PC-3 (cell line): ENCODE results near the gene TMEM215. TPM values are rescaled to one million over a fixed set of nuclear protein-coding genes. Genes with fewer than 3 reads are reported as not detected.

Experiments
- ATAC-seq: fragments of 200-7000 bp; cut with Tn5 transposase; 2 replicates; pipeline ENCODE4 v1.9.1; 2020; ENCODE audit warnings: mild to moderate bottlenecking, moderate library complexity
- BruUV-seq: library from RNA; stranded (reverse); fragments of 400-500 nt; replicated peaks from 2 replicates; lab custom pipeline; 2021; lab: Mats Ljungman, UMichigan
- CTCF ChIA-PET: fragments of 300-600 bp; sonication (Branson Sonifier 250); formaldehyde crosslinking; loops from one replicate; lab custom pipeline; 2022; ENCODE audit warnings: antibody characterized with exemption; lab: Charles Lee
- POLR2A ChIA-PET: fragments of 300-600 bp; sonication (Branson Sonifier 250); formaldehyde crosslinking; loops from one replicate; lab custom pipeline; 2022; ENCODE audit warnings: antibody characterized with exemption; ENCODE audit not compliant: unreplicated experiment; lab: Charles Lee
- DNase-seq: peaks from one replicate; pipeline ENCODE4 v3.0.0-alpha.2; 2015
- H2AFZ ChIP-seq: fragments of 300-600 bp; sonication (generic); 2 replicates; pipeline ENCODE4 v1.6.0; 2016; ENCODE audit warnings: antibody characterized with exemption, low read length
- H3F3A ChIP-seq: fragments of 300-600 bp; sonication (generic); one replicate; pipeline ENCODE4 v1.6.0; 2017; ENCODE audit warnings: antibody characterized with exemption, low read length, control low read depth, mild to moderate bottlenecking; ENCODE audit not compliant: unreplicated experiment
- H3K27ac ChIP-seq: fragments of 300-600 bp; sonication (generic); 2 replicates; pipeline ENCODE4 v1.5.1; 2016; ENCODE audit warnings: mild to moderate bottlenecking, low read length
- H3K27me3 ChIP-seq: fragments of 300-600 bp; sonication (generic); 2 replicates; pipeline ENCODE4 v1.6.1; 2016; ENCODE audit warnings: low read length, mixed read lengths
- H3K36me3 ChIP-seq: fragments of 300-600 bp; sonication (generic); 2 replicates; pipeline ENCODE4 v1.6.1; 2016; ENCODE audit warnings: low read depth, mixed run types, low read length, mixed read lengths
- H3K4me1 ChIP-seq: fragments of 300-600 bp; sonication (generic); 2 replicates; pipeline ENCODE4 v1.5.1; 2016; ENCODE audit warnings: low read length; ENCODE audit not compliant: insufficient read depth
- H3K4me2 ChIP-seq: fragments of 300-600 bp; sonication (generic); 2 replicates; pipeline ENCODE4 v1.6.0; 2016; ENCODE audit warnings: low read length
- H3K4me3 ChIP-seq: fragments of 300-600 bp; sonication (generic); 2 replicates; pipeline ENCODE4 v1.5.1; 2016; ENCODE audit warnings: mild to moderate bottlenecking, low read length, mixed read lengths
- H3K79me2 ChIP-seq: fragments of 300-600 bp; sonication (generic); 2 replicates; pipeline ENCODE4 v1.6.1; 2017; ENCODE audit warnings: low read length, mixed read lengths
- H3K9ac ChIP-seq: fragments of 300-600 bp; sonication (generic); 2 replicates; pipeline ENCODE4 v1.6.0; 2016; ENCODE audit warnings: mild to moderate bottlenecking, low read length
- H3K9me2 ChIP-seq: fragments of 300-600 bp; sonication (generic); replicated peaks from 2 replicates; pipeline ENCODE4 v1.6.1; 2016; ENCODE audit warnings: mixed run types, low read length, mixed read lengths
- H3K9me3 ChIP-seq: fragments of 300-600 bp; sonication (generic); 2 replicates; pipeline ENCODE4 v1.6.1; 2016; ENCODE audit warnings: low read length, mixed read lengths
- H4K20me1 ChIP-seq: fragments of 300-600 bp; sonication (generic); 2 replicates; pipeline ENCODE4 v1.6.1; 2016; ENCODE audit warnings: low read length, mixed read lengths
- CTCF ChIP-seq: fragments of 300-600 bp; sonication (generic); conservative IDR thresholded peaks from 2 replicates; pipeline ENCODE4 v1.5.1; 2017; ENCODE audit warnings: antibody characterized with exemption, low read depth, mild to moderate bottlenecking, low read length
- EZH2 ChIP-seq: fragments of 300-600 bp; sonication (generic); IDR thresholded peaks from one replicate; pipeline ENCODE4 v1.6.1; 2017; ENCODE audit warnings: antibody characterized with exemption, mild to moderate bottlenecking, low read length; ENCODE audit not compliant: unreplicated experiment
- EZH2phosphoT487 ChIP-seq: fragments of 300-600 bp; sonication (generic); IDR thresholded peaks from 2 replicates; pipeline ENCODE4 v1.6.1; 2018; ENCODE audit warnings: mild to moderate bottlenecking, antibody characterized with exemption, low read length, borderline replicate concordance
- intact Hi-C: fragments of 100-400 bp; cut with micrococcal nuclease; formaldehyde crosslinking; loops from 2 replicates; pipeline ENCODE4 v1.9.0; 2023
- total RNA-seq: library from RNA; depleted of rRNA; stranded (reverse); fragments of >200 nt; gene quantifications from 2 replicates; pipeline ENCODE4 v1.2.3, GENCODE V29; 2014

The TMEM215 gene
- total RNA-seq, 1 experiment from 2014 or later: not detected

- no peak overlapping the region for H3K4me3 ChIP-seq
- H3K27ac ChIP-seq: no peak overlapping the region
- H3K79me2 ChIP-seq: no peaks in the 10 kb centered on the region
- no peaks in the 10 kb centered on the region for H3K36me3 ChIP-seq
- no peaks in the 10 kb centered on the region for H3K9me3 ChIP-seq
- no peak overlapping the region for H3K4me2 ChIP-seq
- no peak overlapping the region for H2AFZ ChIP-seq
- no peaks in the 10 kb centered on the region for H4K20me1 ChIP-seq
- ChIA-PET POLR2A (no interaction called here), CTCF (no interaction called here)
- ATAC-seq: no peak
- intact Hi-C loops: no loop called here
- H3K9me2 ChIP-seq: no peaks in the 10 kb centered on the region
- H3K4me1 ChIP-seq: no peaks in the 10 kb centered on the region
- BruUV-seq: no TSS peak
- TF ChIP-seq EZH2phosphoT487 (no peak), EZH2 (no peak), CTCF (no peak)
- no peak overlapping the region for H3K9ac ChIP-seq
- DNase-seq: no peak
- H3F3A ChIP-seq: no peaks in the 10 kb centered on the region
- peaks cover 30% of the 10 kb centered on the region for H3K27me3 ChIP-seq
Measured at GRCh38 chr9:32811246-32811645, 27.9 kb downstream of the TMEM215 start.

- ChIA-PET POLR2A (no interaction called here), CTCF (no interaction called here)
- H3K27ac ChIP-seq: no peak overlapping the region
- TF ChIP-seq EZH2: no peak
- no peak for TF ChIP-seq EZH2phosphoT487
- no peak for TF ChIP-seq CTCF
- no peaks in the 10 kb centered on the region for H3F3A ChIP-seq
- H3K79me2 ChIP-seq: no peaks in the 10 kb centered on the region
- no peak overlapping the region for H3K4me3 ChIP-seq
- no peaks in the 10 kb centered on the region for H3K36me3 ChIP-seq
- H3K4me2 ChIP-seq: no peak overlapping the region
- no peak overlapping the region for H3K9ac ChIP-seq
- no peaks in the 10 kb centered on the region for H3K9me3 ChIP-seq
- no TSS peak for BruUV-seq
- ATAC-seq (no peak), DNase-seq (no peak)
- H3K4me1 ChIP-seq: no peaks in the 10 kb centered on the region
- H3K27me3 ChIP-seq: peaks cover 89% of the 10 kb centered on the region
- no peak overlapping the region for H2AFZ ChIP-seq
- H4K20me1 ChIP-seq: no peaks in the 10 kb centered on the region
- no peaks in the 10 kb centered on the region for H3K9me2 ChIP-seq
- intact Hi-C loops: no loop called here
Measured at GRCh38 chr9:32820322-32820721, 37.0 kb downstream of the TMEM215 start.

- no peak for TF ChIP-seq EZH2phosphoT487
- no peak for TF ChIP-seq EZH2
- Histone ChIP-seq H3K27me3 (peaks cover 88% of the 10 kb centered on the region), H2AFZ (no peak overlapping the region), H3K4me2 (no peak overlapping the region), H3K4me1 (no peaks in the 10 kb centered on the region), H3K9me2 (no peaks in the 10 kb centered on the region), H3K79me2 (no peaks in the 10 kb centered on the region), H3K4me3 (no peak overlapping the region), H3K36me3 (no peaks in the 10 kb centered on the region), H3K9me3 (no peaks in the 10 kb centered on the region), H4K20me1 (no peaks in the 10 kb centered on the region), H3K9ac (no peak overlapping the region), H3F3A (no peaks in the 10 kb centered on the region), H3K27ac (no peak overlapping the region)
- no peak for DNase-seq
- no peak for ATAC-seq
- CTCF ChIA-PET: no interaction called here
- POLR2A ChIA-PET: no interaction called here
- BruUV-seq: no TSS peak
- intact Hi-C loops: no loop called here
Measured at GRCh38 chr9:32823101-32823500, 39.8 kb downstream of the TMEM215 start.
